HEK293 (cell line): Measurements from ENCODE around the gene SKI.

ENCODE experiments used
- BCL11B ChIP-seq: fragments of 450-650 bp; formaldehyde crosslinking; IDR thresholded peaks from 2 replicates; pipeline ENCODE4 v1.5.1; 2016; ENCODE audit warnings: low read depth, missing biosample characterization, missing genetic modification characterization
- FEZF1 ChIP-seq: fragments of 450-650 bp; formaldehyde crosslinking; IDR thresholded peaks from 2 replicates; pipeline ENCODE4 v1.5.1; 2016; ENCODE audit warnings: missing biosample characterization, missing genetic modification characterization
- GLIS1 ChIP-seq: fragments of 450-650 bp; formaldehyde crosslinking; IDR thresholded peaks from 2 replicates; pipeline ENCODE4 v1.5.1; 2016; ENCODE audit warnings: missing biosample characterization, missing genetic modification characterization
- HOXA7 ChIP-seq: sonication (generic); formaldehyde crosslinking; IDR thresholded peaks from 2 replicates; pipeline ENCODE4 v1.8.1; 2022; ENCODE audit warnings: missing genetic modification reagents, borderline replicate concordance
- KLF10 ChIP-seq: fragments of 450-650 bp; IDR thresholded peaks from 2 replicates; pipeline ENCODE4 v1.5.1; 2018; ENCODE audit warnings: missing biosample characterization, mild to moderate bottlenecking, missing genetic modification characterization
- RBAK ChIP-seq: fragments of 450-650 bp; formaldehyde crosslinking; IDR thresholded peaks from 2 replicates; pipeline ENCODE4 v1.5.1; 2016; ENCODE audit warnings: missing biosample characterization, missing genetic modification characterization
- SALL2 ChIP-seq: fragments of 450-650 bp; formaldehyde crosslinking; IDR thresholded peaks from 2 replicates; pipeline ENCODE4 v1.5.0; 2017; ENCODE audit warnings: missing biosample characterization, mild to moderate bottlenecking, missing genetic modification characterization, borderline replicate concordance
- ZBTB20 ChIP-seq: fragments of 450-650 bp; formaldehyde crosslinking; IDR thresholded peaks from 2 replicates; pipeline ENCODE4 v1.5.1; 2016; ENCODE audit warnings: missing biosample characterization, missing genetic modification characterization
- ZBTB7A ChIP-seq: fragments of 450-650 bp; formaldehyde crosslinking; IDR thresholded peaks from 2 replicates; pipeline ENCODE4 v1.5.1; 2016; ENCODE audit warnings: low read depth, missing biosample characterization, missing genetic modification characterization
- ZBTB8A ChIP-seq: fragments of 450-650 bp; formaldehyde crosslinking; IDR thresholded peaks from 2 replicates; pipeline ENCODE4 v1.5.1; 2016; ENCODE audit warnings: missing biosample characterization, missing genetic modification characterization
- ZFP69B ChIP-seq: fragments of 450-650 bp; formaldehyde crosslinking; IDR thresholded peaks from 2 replicates; pipeline ENCODE4 v1.5.1; 2016; ENCODE audit warnings: missing biosample characterization, missing genetic modification characterization
- ZNF10 ChIP-seq: fragments of 450-650 bp; formaldehyde crosslinking; IDR thresholded peaks from 2 replicates; pipeline ENCODE4 v1.5.1; 2017; ENCODE audit warnings: missing biosample characterization, missing genetic modification characterization
- ZNF114 ChIP-seq: fragments of 450-650 bp; formaldehyde crosslinking; IDR thresholded peaks from 2 replicates; pipeline ENCODE4 v1.5.0; 2017; ENCODE audit warnings: missing biosample characterization, missing genetic modification characterization
- ZNF16 ChIP-seq: fragments of 450-650 bp; formaldehyde crosslinking; IDR thresholded peaks from 2 replicates; pipeline ENCODE4 v1.5.1; 2016; ENCODE audit warnings: low read depth, missing biosample characterization, missing genetic modification characterization
- ZNF175 ChIP-seq: fragments of 450-650 bp; formaldehyde crosslinking; IDR thresholded peaks from 2 replicates; pipeline ENCODE4 v1.5.1; 2016; ENCODE audit warnings: missing biosample characterization, missing genetic modification characterization
- ZNF19 ChIP-seq: fragments of 450-650 bp; formaldehyde crosslinking; IDR thresholded peaks from 2 replicates; pipeline ENCODE4; 2016; ENCODE audit warnings: missing biosample characterization, missing genetic modification characterization, low read depth
- ZNF24 ChIP-seq: fragments of 450-650 bp; formaldehyde crosslinking; IDR thresholded peaks from 2 replicates; pipeline ENCODE4 v1.5.1; 2016; ENCODE audit warnings: missing biosample characterization, missing genetic modification characterization
- ZNF248 ChIP-seq: fragments of 450-650 bp; formaldehyde crosslinking; IDR thresholded peaks from 2 replicates; pipeline ENCODE4 v1.5.1; 2017; ENCODE audit warnings: missing biosample characterization, missing genetic modification characterization
- ZNF335 ChIP-seq: fragments of 450-650 bp; formaldehyde crosslinking; conservative IDR thresholded peaks from 2 replicates; pipeline ENCODE4 v1.5.1; 2016; ENCODE audit warnings: missing biosample characterization, missing genetic modification characterization
- ZNF341 ChIP-seq: fragments of 450-650 bp; formaldehyde crosslinking; IDR thresholded peaks from 2 replicates; pipeline ENCODE4; 2016; ENCODE audit warnings: low read depth, missing biosample characterization, missing genetic modification characterization
- ZNF350 ChIP-seq: fragments of 450-650 bp; formaldehyde crosslinking; IDR thresholded peaks from 2 replicates; pipeline ENCODE4 v1.5.0; 2017; ENCODE audit warnings: missing biosample characterization, mild to moderate bottlenecking, missing genetic modification characterization
- ZNF354C ChIP-seq: fragments of 450-650 bp; formaldehyde crosslinking; IDR thresholded peaks from 2 replicates; pipeline ENCODE4 v1.5.1; 2016; ENCODE audit warnings: missing biosample characterization, missing genetic modification characterization, low read depth, borderline replicate concordance
- ZNF391 ChIP-seq: fragments of 450-650 bp; formaldehyde crosslinking; IDR thresholded peaks from 2 replicates; pipeline ENCODE4 v1.5.1; 2016; ENCODE audit warnings: low read depth, missing biosample characterization, missing genetic modification characterization, borderline replicate concordance
- ZNF48 ChIP-seq: fragments of 450-650 bp; formaldehyde crosslinking; IDR thresholded peaks from 2 replicates; pipeline ENCODE4 v1.5.1; 2016; ENCODE audit warnings: missing biosample characterization, missing genetic modification characterization
- ZNF561 ChIP-seq: fragments of 450-650 bp; IDR thresholded peaks from 2 replicates; pipeline ENCODE4 v1.5.1; 2018; ENCODE audit warnings: missing biosample characterization, missing genetic modification characterization, borderline replicate concordance
- ZNF660 ChIP-seq: fragments of 450-650 bp; IDR thresholded peaks from 2 replicates; pipeline ENCODE4 v1.5.1; 2018; ENCODE audit warnings: missing biosample characterization, mild to moderate bottlenecking, missing genetic modification characterization
- ZNF701 ChIP-seq: fragments of 450-650 bp; formaldehyde crosslinking; IDR thresholded peaks from 2 replicates; pipeline ENCODE4 v1.5.1; 2016; ENCODE audit warnings: missing biosample characterization, missing genetic modification characterization
- ZNF776 ChIP-seq: fragments of 450-650 bp; formaldehyde crosslinking; IDR thresholded peaks from 2 replicates; pipeline ENCODE4 v1.5.0; 2017; ENCODE audit warnings: missing biosample characterization, missing genetic modification characterization, borderline replicate concordance
- ZNF785 ChIP-seq: fragments of 450-650 bp; formaldehyde crosslinking; IDR thresholded peaks from 2 replicates; pipeline ENCODE4 v1.5.1; 2016; ENCODE audit warnings: missing biosample characterization, missing genetic modification characterization
- TF ChIP-seq, protein P1 (sequence below): fragments of 450-650 bp; formaldehyde crosslinking; IDR thresholded peaks from 2 replicates; pipeline ENCODE4 v1.5.1; 2016; ENCODE audit warnings: missing biosample characterization, missing genetic modification characterization, borderline replicate concordance
- TF ChIP-seq, protein P2 (sequence below): fragments of 450-650 bp; formaldehyde crosslinking; IDR thresholded peaks from 2 replicates; pipeline ENCODE4; 2016; ENCODE audit warnings: missing biosample characterization, missing genetic modification characterization
- TF ChIP-seq, protein P3 (sequence below): fragments of 450-650 bp; formaldehyde crosslinking; IDR thresholded peaks from 2 replicates; pipeline ENCODE4 v1.5.0; 2017; ENCODE audit warnings: missing biosample characterization, missing genetic modification characterization, borderline replicate concordance
- TF ChIP-seq, protein P4 (sequence below): fragments of 450-650 bp; formaldehyde crosslinking; IDR thresholded peaks from 2 replicates; pipeline ENCODE4 v1.5.1; 2016; ENCODE audit warnings: missing biosample characterization, missing genetic modification characterization
- TF ChIP-seq, protein P5 (sequence below): sonication (generic); formaldehyde crosslinking; IDR thresholded peaks from 2 replicates; pipeline ENCODE4 v1.8.1; 2022; ENCODE audit warnings: mild to moderate bottlenecking, moderate library complexity, missing genetic modification reagents

The SKI gene

DNA sequence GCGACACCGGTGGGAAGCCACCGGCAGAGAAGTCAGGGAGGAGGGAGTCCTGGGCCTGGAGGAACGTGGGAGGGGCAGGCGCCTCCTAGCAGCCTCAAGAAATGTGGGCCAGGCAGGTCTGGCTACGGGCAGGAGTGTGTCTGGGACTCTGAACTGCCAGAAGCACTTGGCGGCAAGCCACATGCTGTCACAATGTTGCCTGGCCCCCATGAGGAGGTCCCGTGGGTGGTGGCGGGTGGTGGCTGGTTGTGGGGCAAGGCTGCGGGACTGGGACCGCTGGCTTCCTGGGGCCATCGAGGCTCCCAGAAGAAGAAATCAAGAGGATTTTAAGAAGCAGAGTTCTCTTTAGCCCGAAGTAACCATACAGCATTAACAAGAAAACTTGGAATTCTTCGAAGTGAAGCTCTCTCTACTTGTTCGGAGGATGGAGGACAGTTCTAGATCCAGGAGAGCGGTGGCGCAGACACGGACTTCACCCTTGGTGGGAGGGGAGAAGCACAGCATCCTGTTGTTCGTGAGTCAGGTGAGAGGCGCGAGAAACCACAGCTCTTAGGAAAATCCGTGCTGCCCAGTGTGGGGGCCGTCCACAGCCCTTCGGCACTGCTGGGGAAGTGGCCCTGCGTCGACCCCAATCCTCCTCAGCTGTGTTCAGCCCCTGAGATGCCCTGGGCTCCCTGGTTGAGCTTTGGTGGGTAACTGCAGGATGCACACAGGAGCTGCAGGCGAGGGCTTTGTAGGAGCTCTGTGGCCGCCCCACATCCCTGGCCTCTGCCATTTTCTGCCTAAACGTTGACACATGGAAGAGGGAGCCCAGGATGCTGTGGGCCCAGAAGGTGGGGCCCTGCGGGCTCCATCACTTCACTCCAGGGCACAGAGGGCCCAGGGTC, 12.4 kb downstream of the SKI start (continued):
- TF ChIP-seq ZNF660 (tag by site-specific recombination), result no peak
- peak; percentile 93 for TF ChIP-seq GLIS1
- no peak for TF ChIP-seq ZBTB7A (tag by site-specific recombination)
- TF ChIP-seq, protein P1, sequence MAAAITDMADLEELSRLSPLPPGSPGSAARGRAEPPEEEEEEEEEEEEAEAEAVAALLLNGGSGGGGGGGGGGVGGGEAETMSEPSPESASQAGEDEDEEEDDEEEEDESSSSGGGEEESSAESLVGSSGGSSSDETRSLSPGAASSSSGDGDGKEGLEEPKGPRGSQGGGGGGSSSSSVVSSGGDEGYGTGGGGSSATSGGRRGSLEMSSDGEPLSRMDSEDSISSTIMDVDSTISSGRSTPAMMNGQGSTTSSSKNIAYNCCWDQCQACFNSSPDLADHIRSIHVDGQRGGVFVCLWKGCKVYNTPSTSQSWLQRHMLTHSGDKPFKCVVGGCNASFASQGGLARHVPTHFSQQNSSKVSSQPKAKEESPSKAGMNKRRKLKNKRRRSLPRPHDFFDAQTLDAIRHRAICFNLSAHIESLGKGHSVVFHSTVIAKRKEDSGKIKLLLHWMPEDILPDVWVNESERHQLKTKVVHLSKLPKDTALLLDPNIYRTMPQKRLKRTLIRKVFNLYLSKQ (tag by site-specific recombination), result no peak
- TF ChIP-seq, protein P2, sequence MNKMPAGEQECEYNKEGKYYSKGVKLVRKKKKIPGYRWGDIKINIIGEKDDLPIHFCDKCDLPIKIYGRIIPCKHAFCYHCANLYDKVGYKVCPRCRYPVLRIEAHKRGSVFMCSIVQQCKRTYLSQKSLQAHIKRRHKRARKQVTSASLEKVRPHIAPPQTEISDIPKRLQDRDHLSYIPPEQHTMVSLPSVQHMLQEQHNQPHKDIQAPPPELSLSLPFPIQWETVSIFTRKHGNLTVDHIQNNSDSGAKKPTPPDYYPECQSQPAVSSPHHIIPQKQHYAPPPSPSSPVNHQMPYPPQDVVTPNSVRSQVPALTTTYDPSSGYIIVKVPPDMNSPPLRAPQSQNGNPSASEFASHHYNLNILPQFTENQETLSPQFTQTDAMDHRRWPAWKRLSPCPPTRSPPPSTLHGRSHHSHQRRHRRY (tag by site-specific recombination), result no peak
- TF ChIP-seq ZNF354C (tag by site-specific recombination), result no peak
- no peak for TF ChIP-seq ZFP69B (tag by site-specific recombination)
- TF ChIP-seq RBAK (tag by site-specific recombination), result no peak
- no peak for TF ChIP-seq ZNF114 (tag by site-specific recombination)
- no peak for TF ChIP-seq ZNF391 (tag by site-specific recombination)
- no peak for TF ChIP-seq KLF10 (tag by site-specific recombination)
- no peak for TF ChIP-seq ZNF776 (tag by site-specific recombination)
- TF ChIP-seq ZNF341, result peak; percentile 95
- no peak for TF ChIP-seq ZNF24 (tag by site-specific recombination)
- TF ChIP-seq ZNF335, result peak; percentile 23; the same call in 1 of the 2 replicates
- no peak for TF ChIP-seq SALL2 (tag by site-specific recombination)
- TF ChIP-seq, protein P3, sequence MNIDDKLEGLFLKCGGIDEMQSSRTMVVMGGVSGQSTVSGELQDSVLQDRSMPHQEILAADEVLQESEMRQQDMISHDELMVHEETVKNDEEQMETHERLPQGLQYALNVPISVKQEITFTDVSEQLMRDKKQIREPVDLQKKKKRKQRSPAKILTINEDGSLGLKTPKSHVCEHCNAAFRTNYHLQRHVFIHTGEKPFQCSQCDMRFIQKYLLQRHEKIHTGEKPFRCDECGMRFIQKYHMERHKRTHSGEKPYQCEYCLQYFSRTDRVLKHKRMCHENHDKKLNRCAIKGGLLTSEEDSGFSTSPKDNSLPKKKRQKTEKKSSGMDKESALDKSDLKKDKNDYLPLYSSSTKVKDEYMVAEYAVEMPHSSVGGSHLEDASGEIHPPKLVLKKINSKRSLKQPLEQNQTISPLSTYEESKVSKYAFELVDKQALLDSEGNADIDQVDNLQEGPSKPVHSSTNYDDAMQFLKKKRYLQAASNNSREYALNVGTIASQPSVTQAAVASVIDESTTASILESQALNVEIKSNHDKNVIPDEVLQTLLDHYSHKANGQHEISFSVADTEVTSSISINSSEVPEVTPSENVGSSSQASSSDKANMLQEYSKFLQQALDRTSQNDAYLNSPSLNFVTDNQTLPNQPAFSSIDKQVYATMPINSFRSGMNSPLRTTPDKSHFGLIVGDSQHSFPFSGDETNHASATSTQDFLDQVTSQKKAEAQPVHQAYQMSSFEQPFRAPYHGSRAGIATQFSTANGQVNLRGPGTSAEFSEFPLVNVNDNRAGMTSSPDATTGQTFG (tag by site-specific recombination), result no peak
- TF ChIP-seq, protein P4, sequence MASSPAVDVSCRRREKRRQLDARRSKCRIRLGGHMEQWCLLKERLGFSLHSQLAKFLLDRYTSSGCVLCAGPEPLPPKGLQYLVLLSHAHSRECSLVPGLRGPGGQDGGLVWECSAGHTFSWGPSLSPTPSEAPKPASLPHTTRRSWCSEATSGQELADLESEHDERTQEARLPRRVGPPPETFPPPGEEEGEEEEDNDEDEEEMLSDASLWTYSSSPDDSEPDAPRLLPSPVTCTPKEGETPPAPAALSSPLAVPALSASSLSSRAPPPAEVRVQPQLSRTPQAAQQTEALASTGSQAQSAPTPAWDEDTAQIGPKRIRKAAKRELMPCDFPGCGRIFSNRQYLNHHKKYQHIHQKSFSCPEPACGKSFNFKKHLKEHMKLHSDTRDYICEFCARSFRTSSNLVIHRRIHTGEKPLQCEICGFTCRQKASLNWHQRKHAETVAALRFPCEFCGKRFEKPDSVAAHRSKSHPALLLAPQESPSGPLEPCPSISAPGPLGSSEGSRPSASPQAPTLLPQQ, result 0 out of 2 replicates have a peak, but pooled peaks have one; percentile 35
- no peak for TF ChIP-seq ZNF19 (tag by site-specific recombination)
- TF ChIP-seq ZNF16 (tag by site-specific recombination), result no peak
- no peak for TF ChIP-seq BCL11B (tag by site-specific recombination)
- no peak for TF ChIP-seq HOXA7
- TF ChIP-seq ZNF701, result no peak
- 0 out of 2 replicates have a peak, but pooled peaks have one; percentile 20 for TF ChIP-seq ZNF561 (tag by site-specific recombination)
- TF ChIP-seq ZNF10, result no peak
- no peak for TF ChIP-seq ZNF48 (tag by site-specific recombination)
- no peak for TF ChIP-seq ZBTB20 (tag by site-specific recombination)
- no peak for TF ChIP-seq ZNF175
- no peak for TF ChIP-seq ZNF350 (tag by site-specific recombination)
- no peak for TF ChIP-seq ZNF785 (tag by site-specific recombination)
- TF ChIP-seq, protein P5, sequence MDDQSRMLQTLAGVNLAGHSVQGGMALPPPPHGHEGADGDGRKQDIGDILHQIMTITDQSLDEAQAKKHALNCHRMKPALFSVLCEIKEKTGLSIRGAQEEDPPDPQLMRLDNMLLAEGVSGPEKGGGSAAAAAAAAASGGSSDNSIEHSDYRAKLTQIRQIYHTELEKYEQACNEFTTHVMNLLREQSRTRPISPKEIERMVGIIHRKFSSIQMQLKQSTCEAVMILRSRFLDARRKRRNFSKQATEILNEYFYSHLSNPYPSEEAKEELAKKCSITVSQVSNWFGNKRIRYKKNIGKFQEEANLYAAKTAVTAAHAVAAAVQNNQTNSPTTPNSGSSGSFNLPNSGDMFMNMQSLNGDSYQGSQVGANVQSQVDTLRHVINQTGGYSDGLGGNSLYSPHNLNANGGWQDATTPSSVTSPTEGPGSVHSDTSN (CRISPR knock-in tag), result no peak
- TF ChIP-seq ZBTB8A (tag by site-specific recombination), result no peak
- no peak for TF ChIP-seq ZNF248
- TF ChIP-seq FEZF1 (tag by site-specific recombination), result no peak
